Left ventricle myocardium superior (tissue), 1 donor: Measurements from ENCODE around the gene PAPOLA. TPM values are rescaled to one million over a fixed set of nuclear protein-coding genes. Genes with fewer than 3 reads are reported as not detected.

Experiments used
- ATAC-seq: fragments of 200-7000 bp; cut with Tn5 transposase; one replicate; pipeline ENCODE4 v1.9.1; 2020; ENCODE audit warnings: mild to moderate bottlenecking, moderate library complexity
- DNase-seq: peaks from one replicate; pipeline ENCODE4 v3.0.0-alpha.2; 2020
- intact Hi-C: fragments of 100-400 bp; cut with micrococcal nuclease; formaldehyde crosslinking; loops from one replicate; pipeline ENCODE4 v1.11.0; 2022
- total RNA-seq: library from RNA; stranded (reverse); fragmentation: NEBNext Ultra II Directional; extraction: Animal tissue kit (Norgen Biotek cat#: 25700); gene quantifications from one replicate; pipeline ENCODE4 v1.2.1, GENCODE V29; 2021
- donor health status: DM: no; HTN: yes; CAD: no; lungs with severe emphysema.

The PAPOLA gene
- total RNA-seq, 1 donor from 2014 or later = 166 TPM

DNA sequence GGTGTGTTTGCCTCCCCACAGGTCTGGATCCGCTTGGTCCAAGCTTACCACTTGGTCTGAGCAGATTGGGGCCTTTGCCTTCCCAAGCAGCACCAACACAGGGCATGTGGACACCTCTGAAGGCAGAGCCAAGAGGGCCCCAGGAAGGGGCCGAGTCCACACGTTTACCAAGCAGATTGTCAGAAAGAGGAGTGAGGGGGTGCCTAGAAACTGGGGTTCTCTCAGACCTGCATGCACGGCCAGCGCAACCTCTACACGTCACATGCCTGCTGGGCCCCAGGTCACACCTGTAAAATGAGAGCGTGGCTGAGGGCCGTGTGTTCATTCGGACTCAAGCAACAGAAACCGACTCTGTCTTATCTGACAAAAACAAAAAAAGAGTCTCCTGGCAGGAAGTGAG lies 96.9 kb downstream of the PAPOLA start:
- DNase-seq (no peak), ATAC-seq (no peak)
- intact Hi-C loops = no loop called here

GRCh38 chr14:96602186-96602585 lies 100.0 kb downstream of the PAPOLA start:
- ATAC-seq = no peak
- DNase-seq = no peak
- intact Hi-C loops = no loop called here

DNA sequence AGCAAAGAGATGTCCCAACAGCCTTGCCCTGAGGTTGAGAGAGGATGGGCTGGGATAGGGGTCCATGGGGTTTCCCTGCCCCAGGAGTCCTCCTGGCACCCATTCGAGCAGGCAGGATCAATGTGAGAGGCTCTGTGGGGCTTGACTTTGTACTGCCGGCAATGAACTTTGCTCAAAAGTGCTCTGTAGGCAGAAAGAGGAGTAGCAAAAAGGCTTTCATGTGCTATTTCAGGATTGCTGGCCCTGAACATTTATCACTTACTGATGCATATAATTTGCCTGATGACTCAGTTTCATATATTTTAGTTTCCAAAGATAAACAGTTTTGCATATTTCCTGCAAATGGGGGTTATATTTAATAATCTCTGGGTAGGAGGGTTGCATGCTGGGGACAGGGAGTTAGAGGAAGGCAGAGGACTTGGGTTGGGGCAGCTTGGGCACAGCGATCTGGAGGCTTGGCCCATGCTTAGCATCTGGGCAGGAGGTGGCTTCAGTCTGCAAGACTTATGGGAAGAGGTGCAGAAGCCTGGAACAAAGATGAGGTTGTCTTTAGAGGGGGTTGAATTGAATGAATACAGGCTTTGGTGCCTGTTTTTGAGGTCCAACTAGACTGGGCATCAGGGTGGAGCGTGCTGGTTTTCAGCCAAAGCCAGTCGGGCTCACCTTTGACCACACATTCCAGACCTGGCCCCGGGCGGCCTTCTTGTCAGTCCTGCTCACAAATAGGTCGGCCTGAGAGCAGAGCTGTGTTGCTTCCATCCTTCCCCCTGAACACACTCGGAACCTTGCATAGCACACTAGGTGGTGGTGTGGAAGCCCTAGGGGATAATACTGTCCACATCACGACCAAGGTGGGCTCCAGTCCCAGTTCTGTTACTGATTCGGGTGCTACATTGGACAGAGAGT lies 101.4 kb downstream of the PAPOLA start:
- DNase-seq = no peak
- intact Hi-C loops = no loop called here
- no peak for ATAC-seq

DNA sequence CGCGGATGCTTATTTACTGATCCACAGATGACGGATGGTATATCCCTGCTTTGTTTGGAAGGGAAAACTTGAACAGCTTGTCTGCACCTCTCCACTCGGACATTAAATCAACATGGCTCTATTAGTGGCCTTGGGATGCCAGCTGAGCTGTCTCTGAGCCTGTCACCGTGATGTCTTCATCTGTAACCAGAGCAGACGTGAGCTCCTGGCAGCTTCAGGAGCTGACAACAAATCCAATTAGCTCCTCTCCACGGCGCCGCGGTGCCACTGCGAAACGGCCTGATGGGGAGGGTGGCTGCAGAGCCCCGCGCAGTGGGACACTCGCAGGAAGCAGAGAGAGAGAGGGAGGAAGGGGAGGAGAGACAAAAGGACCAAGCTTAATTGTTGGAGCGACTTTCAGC lies 112.3 kb downstream of the PAPOLA start:
- DNase-seq (no peak), ATAC-seq (no peak)
- intact Hi-C loops = no loop called here

DNA sequence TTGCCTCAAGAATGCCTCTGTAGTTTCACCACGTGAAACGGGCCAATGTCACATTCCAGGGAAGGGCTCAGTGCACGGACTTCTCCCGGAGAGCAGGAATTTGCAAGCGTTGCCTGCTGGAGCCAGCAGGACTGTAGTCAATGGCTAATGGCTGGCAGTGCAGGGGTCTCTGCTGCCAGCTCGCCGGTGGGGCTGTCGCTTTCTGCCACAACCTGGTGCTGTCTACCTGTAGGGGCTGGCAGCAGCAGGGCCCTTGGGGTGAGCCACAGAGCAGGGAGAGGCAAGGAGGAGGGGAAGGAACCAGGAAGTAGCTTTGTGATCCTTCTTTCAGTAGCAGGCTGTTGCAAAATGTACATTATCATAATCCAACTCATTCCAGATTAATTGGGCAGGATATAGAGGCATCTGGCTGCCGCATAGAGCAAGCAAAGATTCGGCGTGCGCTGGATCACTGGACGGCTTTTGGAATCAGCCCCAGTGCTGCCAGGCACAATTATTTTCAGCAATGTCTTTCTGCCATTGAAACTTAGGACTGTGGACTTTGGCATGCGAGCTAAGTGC lies 114.1 kb downstream of the PAPOLA start:
- DNase-seq = no peak
- intact Hi-C loops = no loop called here
- ATAC-seq = no peak

Other genes with a start within 250 kb of the PAPOLA start
- not detected for gene BDKRB1, start 246.2 kb upstream of the PAPOLA start, total RNA-seq
- gene ATG2B, start 139.0 kb upstream of the PAPOLA start, total RNA-seq = 11.5 TPM
- 9.6 TPM for gene GSKIP, start 138.9 kb upstream of the PAPOLA start, total RNA-seq
- gene AK7, start 110.3 kb upstream of the PAPOLA start, total RNA-seq = 0.27 TPM